ENCODE measurements around the gene LHFPL2. TPM values are rescaled to one million over a fixed set of nuclear protein-coding genes. Genes with fewer than 3 reads are reported as not detected.
A peak's percentile ranks its signal among the peaks of the same experiment; 100 is the strongest.

The LHFPL2 gene
- total and polyA plus RNA-seq, 2 experiments from 2014 or later = 96.6 to 126 TPM

- H3K27ac ChIP-seq = peak overlapping the region; percentile 85
- peaks cover 3% of the 10 kb centered on the region for H3K36me3 ChIP-seq
- H3K27me3 ChIP-seq = no peaks in the 10 kb centered on the region
- peaks cover 46% of the 10 kb centered on the region for H3K4me1 ChIP-seq (ENCODE audit: low read depth)
- H3K4me3 ChIP-seq = no peak overlapping the region
- TF ChIP-seq CTCF (IDR thresholded peaks at IDR 0.05; ENCODE audit: low read depth, low read length) = no peak
- no peaks in the 10 kb centered on the region for H3K9me3 ChIP-seq (ENCODE audit: low read depth)
- no peak for DNase-seq (ENCODE audit: low read depth in 1 of 2, low spot score in 1 of 2)
Measured at GRCh38 chr5:78534905-78535200, 113.7 kb downstream of the LHFPL2 start.

- peak overlapping the region; percentile 85 for H3K27ac ChIP-seq
- H3K27me3 ChIP-seq = no peaks in the 10 kb centered on the region
- peaks cover 3% of the 10 kb centered on the region for H3K36me3 ChIP-seq
- TF ChIP-seq CTCF (IDR thresholded peaks at IDR 0.05; ENCODE audit: low read depth, low read length) = no peak
- DNase-seq (ENCODE audit: low read depth in 1 of 2, low spot score in 1 of 2) = peak in 1 of 2 donors; percentile 77
- H3K9me3 ChIP-seq (ENCODE audit: low read depth) = no peaks in the 10 kb centered on the region
- peaks cover 44% of the 10 kb centered on the region for H3K4me1 ChIP-seq (ENCODE audit: low read depth)
- H3K4me3 ChIP-seq = no peak overlapping the region
Measured at GRCh38 chr5:78534148-78534904, 114.2 kb downstream of the LHFPL2 start.

- peak; percentile 51 for TF ChIP-seq CTCF (IDR thresholded peaks at IDR 0.05; ENCODE audit: low read depth, low read length)
- peak overlapping the region; percentile 85 for H3K27ac ChIP-seq
- no peaks in the 10 kb centered on the region for H3K9me3 ChIP-seq (ENCODE audit: low read depth)
- H3K27me3 ChIP-seq = no peaks in the 10 kb centered on the region
- H3K4me1 ChIP-seq (ENCODE audit: low read depth) = peaks cover 40% of the 10 kb centered on the region
- no peak overlapping the region for H3K4me3 ChIP-seq
- no peak for DNase-seq (ENCODE audit: low read depth in 1 of 2, low spot score in 1 of 2)
- peaks cover 3% of the 10 kb centered on the region for H3K36me3 ChIP-seq
Measured at GRCh38 chr5:78533356-78533755, 115.2 kb downstream of the LHFPL2 start.

GRCh38 chr5:78530342-78531096 lies 118.1 kb downstream of the LHFPL2 start:
- no peaks in the 10 kb centered on the region for H3K27me3 ChIP-seq
- no peak for TF ChIP-seq CTCF (IDR thresholded peaks at IDR 0.05; ENCODE audit: low read depth, low read length)
- DNase-seq (ENCODE audit: low read depth in 1 of 2, low spot score in 1 of 2) = peak in 1 of 2 donors; percentile 89
- H3K27ac ChIP-seq = peak overlapping the region; percentile 51
- peaks cover 3% of the 10 kb centered on the region for H3K36me3 ChIP-seq
- H3K4me1 ChIP-seq (ENCODE audit: low read depth) = peaks cover 46% of the 10 kb centered on the region
- no peak overlapping the region for H3K4me3 ChIP-seq
- H3K9me3 ChIP-seq (ENCODE audit: low read depth) = no peaks in the 10 kb centered on the region

GRCh38 chr5:78527925-78528324 lies 120.6 kb downstream of the LHFPL2 start:
- H3K36me3 ChIP-seq = no peaks in the 10 kb centered on the region
- H3K27me3 ChIP-seq = no peaks in the 10 kb centered on the region
- peaks cover 62% of the 10 kb centered on the region for H3K4me1 ChIP-seq (ENCODE audit: low read depth)
- H3K27ac ChIP-seq = peak overlapping the region; percentile 63
- no peaks in the 10 kb centered on the region for H3K9me3 ChIP-seq (ENCODE audit: low read depth)
- DNase-seq (ENCODE audit: low read depth in 1 of 2, low spot score in 1 of 2) = no peak
- TF ChIP-seq CTCF (IDR thresholded peaks at IDR 0.05; ENCODE audit: low read depth, low read length) = no peak
- H3K4me3 ChIP-seq = no peak overlapping the region
